CD14-positive monocyte (primary cell): Measurements from ENCODE around the gene CTDSPL2. TPM values are rescaled to one million over a fixed set of nuclear protein-coding genes. Genes with fewer than 3 reads are reported as not detected.

Source experiments
- DNase-seq, 3 donors: peaks; one replicate each; pipeline ENCODE4 v3.0.0-alpha.2; 2011 to 2022
- H2AFZ ChIP-seq: 2 replicates; pipeline ENCODE4 v1.6.0; 2012; ENCODE audit warnings: mild to moderate bottlenecking, low read depth, low read length, inconsistent platforms; ENCODE audit not compliant: insufficient read depth, poor library complexity, severe bottlenecking
- H3K27ac ChIP-seq, 2 donors: 1 replicate in 1 of 2; 2 replicates in 1 of 2; pipeline ENCODE4 v1.5.1; 2012 to 2013; ENCODE audit warnings: low read length in 2 of 2, control low read depth in 1 of 2, inconsistent platforms in 1 of 2, low read depth in 1 of 2, mild to moderate bottlenecking in 1 of 2
- H3K27me3 ChIP-seq, 2 donors: one replicate each; pipeline versions ENCODE4 v1.6.0 to v1.6.1; 2011 to 2013; ENCODE audit warnings: low read length in 2 of 2; ENCODE audit not compliant: control insufficient read depth in 2 of 2, insufficient read depth in 2 of 2
- H3K36me3 ChIP-seq, 2 donors: replicated peaks in 1 of 2; 1 replicate in 1 of 2; 2 replicates in 1 of 2; pipeline versions ENCODE4 v1.5.1 to v1.6.1; 2012 to 2013; ENCODE audit warnings: low read length in 2 of 2, control low read depth in 1 of 2, inconsistent platforms in 1 of 2, mild to moderate bottlenecking in 1 of 2; ENCODE audit not compliant: insufficient read depth in 2 of 2, control insufficient read depth in 1 of 2
- H3K4me1 ChIP-seq, 2 donors: 1 replicate in 1 of 2; 2 replicates in 1 of 2; pipeline versions ENCODE4 v1.5.1 to v1.6.1; 2012 to 2013; ENCODE audit warnings: low read length in 2 of 2, control low read depth in 1 of 2, inconsistent platforms in 1 of 2, mild to moderate bottlenecking in 1 of 2, moderate library complexity in 1 of 2; ENCODE audit not compliant: insufficient read depth in 2 of 2, control insufficient read depth in 1 of 2
- H3K4me2 ChIP-seq: replicated peaks from 2 replicates; pipeline ENCODE3; 2012; ENCODE audit warnings: low read length, moderate library complexity, mild to moderate bottlenecking; ENCODE audit not compliant: poor library complexity, severe bottlenecking; ENCODE audit errors: extremely low read depth
- H3K4me3 ChIP-seq, 3 experiments: fragments of 200-600 bp in 1 of 3; sonication (generic) in 1 of 3; replicated peaks in 1 of 3; 1 replicate in 2 of 3; 2 replicates in 1 of 3; pipeline ENCODE4 v1.5.1; 2011 to 2013; ENCODE audit warnings: low read length in 3 of 3, mild to moderate bottlenecking in 3 of 3, control low read depth in 2 of 3, low read depth in 2 of 3, inconsistent platforms in 1 of 3, moderate library complexity in 1 of 3
- H3K79me2 ChIP-seq: 2 replicates; pipeline ENCODE4 v1.6.0; 2012; ENCODE audit warnings: mild to moderate bottlenecking, control low read depth, inconsistent platforms, low read length, moderate library complexity; ENCODE audit not compliant: insufficient read depth
- H3K9ac ChIP-seq: 2 replicates; pipeline ENCODE4 v1.6.0; 2017; ENCODE audit warnings: low read length, mild to moderate bottlenecking; ENCODE audit not compliant: insufficient read depth, poor library complexity, severe bottlenecking
- H3K9me3 ChIP-seq, 2 donors: replicated peaks in 1 of 2; 1 replicate in 1 of 2; 2 replicates in 1 of 2; pipeline versions ENCODE4 v1.5.1 to v1.6.1; 2012 to 2013; ENCODE audit warnings: low read length in 2 of 2, control low read depth in 1 of 2; ENCODE audit not compliant: control insufficient read depth in 1 of 2, insufficient read depth in 1 of 2
- H4K20me1 ChIP-seq: 2 replicates; pipeline ENCODE4 v1.6.0; 2012; ENCODE audit warnings: mild to moderate bottlenecking, low read length, control low read depth, moderate library complexity; ENCODE audit not compliant: insufficient read depth
- H3K27ac Mint-ChIP-seq, 7 donors: one replicate each; pipeline ENCODE4 v1.8.0; 2020; ENCODE audit warnings: mild to moderate bottlenecking in 7 of 7, mixed read lengths in 7 of 7, moderate library complexity in 6 of 7, inconsistent platforms in 2 of 7
- H3K27me3 Mint-ChIP-seq, 3 donors: one replicate each; pipeline ENCODE4 v1.8.0; 2021 to 2022; ENCODE audit warnings: low read depth in 3 of 3, mild to moderate bottlenecking in 3 of 3, mixed read lengths in 3 of 3, moderate library complexity in 3 of 3, inconsistent platforms in 1 of 3
- H3K36me3 Mint-ChIP-seq, 2 donors: one replicate each; pipeline ENCODE4 v1.8.0; 2020; ENCODE audit warnings: mixed read lengths in 2 of 2, inconsistent platforms in 1 of 2, mild to moderate bottlenecking in 1 of 2
- H3K4me1 Mint-ChIP-seq: one replicate; pipeline ENCODE4 v1.8.0; 2020; ENCODE audit warnings: mild to moderate bottlenecking, mixed read lengths
- H3K4me3 Mint-ChIP-seq, 2 donors: one replicate each; pipeline ENCODE4 v1.8.0; 2020; ENCODE audit warnings: mild to moderate bottlenecking in 2 of 2, mixed read lengths in 2 of 2, moderate library complexity in 1 of 2
- H3K9me3 Mint-ChIP-seq, 7 donors: one replicate each; pipeline ENCODE4 v1.8.0; 2020 to 2022; ENCODE audit warnings: mixed read lengths in 7 of 7, mild to moderate bottlenecking in 6 of 7, moderate library complexity in 6 of 7, inconsistent platforms in 2 of 7
- CTCF ChIP-seq: fragments of 200-600 bp; IDR thresholded peaks from one replicate; pipeline ENCODE4 v1.8.0; 2022; ENCODE audit warnings: antibody characterized with exemption, mild to moderate bottlenecking
- WGBS: methylation state at CpG from one replicate; pipeline ENCODE4 v1.1.5; 2013; ENCODE audit warnings: missing lambda C conversion rate; ENCODE audit not compliant: insufficient coverage; 5-methylcytosine and 5-hydroxymethylcytosine counted together
- intact Hi-C, 2 donors: fragments of 100-400 bp; cut with micrococcal nuclease; formaldehyde crosslinking; loops; one replicate each; pipeline versions ENCODE4 v1.15.0 to v1.15.1; 2023
- polyA plus RNA-seq, 3 donors: library from polyadenylated mRNA; depleted of rRNA in 1 of 3; unstranded in 2 of 3; stranded (reverse) in 1 of 3; fragments of 300-500 nt in 2 of 3; fragments of >200 nt in 1 of 3; fragmentation: Illumina TruSeq in 2 of 3; gene quantifications; 1 replicate in 2 of 3; 2 replicates in 1 of 3; pipeline ENCODE4 v1.2.3, GENCODE V29; 2012 to 2021

CTDSPL2 gene
- polyA plus RNA-seq, 3 donors = 18.1 to 31.4 (median 24.5) TPM

- TF ChIP-seq CTCF = no peak
- Histone ChIP-seq H4K20me1 (no peaks in the 10 kb centered on the region), H3K27ac (no peak overlapping the region), H2AFZ (no peak overlapping the region), H3K4me3 (no peak overlapping the region), H3K4me2 (no peak overlapping the region), H3K9ac (no peak overlapping the region), H3K79me2 (peaks cover 4% of the 10 kb centered on the region), H3K4me1 (no peaks in the 10 kb centered on the region), H3K9me3 (no peaks in the 10 kb centered on the region), H3K36me3 (peaks cover 65 to 97% of the 10 kb centered on the region in 2 donors), H3K27me3 (no peaks in the 10 kb centered on the region)
- Mint-ChIP-seq H3K36me3 (peaks cover 53 to 86% of the 10 kb centered on the region in 2 donors), H3K4me1 (no peaks in the 10 kb centered on the region), H3K27ac (peak overlapping the region in 1 of 7 donors; percentile 32), H3K4me3 (no peak overlapping the region), H3K9me3 (no peaks in the 10 kb centered on the region), H3K27me3 (no peaks in the 10 kb centered on the region)
- intact Hi-C loops = no loop called here
- DNase-seq = no peak
- WGBS = no CpG with 5 or more reads among the region's 8 CpGs
These were observed 68.1 kb downstream of the CTDSPL2 start for GRCh38 chr15:44495562-44495961.

GRCh38 chr15:44500555-44500954 is 73.1 kb downstream of the CTDSPL2 start:
- no peak for TF ChIP-seq CTCF
- no peaks in the 10 kb centered on the region for H3K27me3 Mint-ChIP-seq
- H3K36me3 Mint-ChIP-seq = peaks cover 48 to 67% of the 10 kb centered on the region in 2 donors
- Histone ChIP-seq H3K27me3 (no peaks in the 10 kb centered on the region), H3K4me1 (no peaks in the 10 kb centered on the region), H3K4me3 (no peak overlapping the region), H4K20me1 (peaks cover 6% of the 10 kb centered on the region), H3K4me2 (no peak overlapping the region), H2AFZ (no peak overlapping the region), H3K27ac (no peak overlapping the region), H3K9me3 (no peaks in the 10 kb centered on the region), H3K9ac (no peak overlapping the region), H3K79me2 (no peaks in the 10 kb centered on the region), H3K36me3 (peaks cover 67 to 85% of the 10 kb centered on the region in 2 donors)
- H3K27ac Mint-ChIP-seq = no peak overlapping the region
- H3K4me3 Mint-ChIP-seq = no peak overlapping the region
- no peaks in the 10 kb centered on the region for H3K9me3 Mint-ChIP-seq
- intact Hi-C loops = no loop called here
- WGBS = 92% methylated on average over 2 of the region's 3 CpGs
- DNase-seq = no peak
- H3K4me1 Mint-ChIP-seq = no peaks in the 10 kb centered on the region
